ENCODE data around the gene SMG1. TPM values are rescaled to one million over a fixed set of nuclear protein-coding genes. Genes with fewer than 3 reads are reported as not detected.

The SMG1 gene
- total RNA-seq, 1 experiment from 2014 or later: 72.7 TPM

GRCh38 chr16:18811925-18812324 lies 114.3 kb downstream of the SMG1 start:
- ATAC-seq (no peak), DNase-seq (ENCODE audit: low read depth, low spot score) (no peak)
- peaks cover 54 to 67% of the 10 kb centered on the region in 2 experiments; a peak in 3 of 4 replicates for H3K36me3 ChIP-seq (ENCODE audit: control insufficient read depth in 1 of 2, insufficient read depth in 2 of 2, low read length in 2 of 2)
- H2AFZ ChIP-seq (ENCODE audit: low read depth, low read length, poor library complexity, severe bottlenecking): no peak overlapping the region
- H3K4me2 ChIP-seq (ENCODE audit: low read length): no peak overlapping the region
- intact Hi-C loops (cut with micrococcal nuclease): loop anchor here (5.0 kb wide), 1 partner anchor 35 kb away; no protein-coding TSS in a partner anchor
- no peak for TF ChIP-seq RAD21 (IDR thresholded peaks at IDR 0.05; ENCODE audit: low read depth)
- TF ChIP-seq, protein P1, sequence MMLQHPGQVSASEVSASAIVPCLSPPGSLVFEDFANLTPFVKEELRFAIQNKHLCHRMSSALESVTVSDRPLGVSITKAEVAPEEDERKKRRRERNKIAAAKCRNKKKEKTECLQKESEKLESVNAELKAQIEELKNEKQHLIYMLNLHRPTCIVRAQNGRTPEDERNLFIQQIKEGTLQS (IDR thresholded peaks at IDR 0.05): no peak
- TF ChIP-seq TCF7L2 (IDR thresholded peaks at IDR 0.05; ENCODE audit: borderline replicate concordance, extremely low read depth, insufficient read depth, insufficient read length): no peak
- no peak for TF ChIP-seq CEBPB (IDR thresholded peaks at IDR 0.05; ENCODE audit: low read depth)
- TF ChIP-seq ELF1 (IDR thresholded peaks at IDR 0.05; ENCODE audit: borderline replicate concordance, low read depth): no peak
- TF ChIP-seq SIN3A (IDR thresholded peaks at IDR 0.05; ENCODE audit: low read depth): no peak
- H3K27me3 ChIP-seq (ENCODE audit: insufficient read depth, low read length): no peaks in the 10 kb centered on the region
- H3K9ac ChIP-seq (ENCODE audit: low read length): no peak overlapping the region
- CTCF ChIA-PET: no interaction called here
- POLR2A ChIA-PET: no interaction called here
- RAD21 ChIA-PET (ENCODE audit: low non-redundant PET in 1 of 2, low total read pairs in 2 of 2, uncharacterized antibody in 2 of 2, unreplicated experiment in 2 of 2): no interaction called here
- no peaks in the 10 kb centered on the region for H3K9me2 ChIP-seq (ENCODE audit: insufficient read depth)
- H4K20me1 ChIP-seq (ENCODE audit: insufficient read depth): no peaks in the 10 kb centered on the region
- no peak overlapping the region for H3K4me3 ChIP-seq (replicated peaks in 1 of 2; ENCODE audit: low read depth in 1 of 2, low read length in 2 of 2)
- no TSS peak for BruUV-seq (replicated peaks)
- no peaks in the 10 kb centered on the region for H3K4me1 ChIP-seq (ENCODE audit: control insufficient read depth in 1 of 2, insufficient read depth in 2 of 2, low read length in 2 of 2)
- no peak overlapping the region for H3K27ac ChIP-seq (ENCODE audit: low read depth, low read length)
- H3K79me2 ChIP-seq (ENCODE audit: insufficient read depth, low read length): peaks cover 5% of the 10 kb centered on the region; the same call in 1 of the 2 replicates
- no peaks in the 10 kb centered on the region for H3K9me3 ChIP-seq (ENCODE audit: control insufficient read depth in 1 of 2, insufficient read depth in 1 of 2, low read depth in 1 of 2, low read length in 2 of 2)

DNA sequence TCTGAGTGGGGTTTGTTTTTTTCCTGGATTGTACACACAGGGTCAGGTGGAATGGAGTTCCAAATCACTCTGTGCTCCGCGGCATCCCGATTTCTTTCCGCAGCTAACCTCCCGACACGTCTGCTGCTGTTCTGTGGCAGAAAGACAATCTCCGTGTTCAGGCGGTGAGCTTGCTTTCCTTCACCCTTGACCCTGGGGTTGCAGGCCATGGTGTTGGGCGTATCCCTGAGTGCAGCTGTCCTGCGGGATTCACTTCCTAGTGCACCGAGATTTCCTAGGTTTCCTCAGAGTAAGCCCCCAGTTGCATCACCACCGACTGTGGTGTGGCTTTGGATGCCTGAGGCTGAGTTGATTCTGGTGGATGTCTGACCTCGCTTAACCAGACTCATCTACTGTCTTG lies 117.0 kb downstream of the SMG1 start:
- POLR2A ChIA-PET: interaction anchor here (1.2 kb wide), 1 partner anchor 8 kb away, joined by 5 read pairs; the partner anchor contains the start of gene ARL6IP1
- DNase-seq (ENCODE audit: low read depth, low spot score): no peak
- H2AFZ ChIP-seq (ENCODE audit: low read depth, low read length, poor library complexity, severe bottlenecking): no peak overlapping the region
- H3K9me2 ChIP-seq (ENCODE audit: insufficient read depth): no peaks in the 10 kb centered on the region
- no peaks in the 10 kb centered on the region for H3K9me3 ChIP-seq (ENCODE audit: control insufficient read depth in 1 of 2, insufficient read depth in 1 of 2, low read depth in 1 of 2, low read length in 2 of 2)
- CTCF ChIA-PET: no interaction called here
- no peak overlapping the region for H3K27ac ChIP-seq (ENCODE audit: low read depth, low read length)
- no peak for ATAC-seq
- H3K4me3 ChIP-seq (replicated peaks in 1 of 2; ENCODE audit: low read depth in 1 of 2, low read length in 2 of 2): no peak overlapping the region
- H3K27me3 ChIP-seq (ENCODE audit: insufficient read depth, low read length): no peaks in the 10 kb centered on the region
- peaks cover 43 to 46% of the 10 kb centered on the region in 2 experiments; a peak in 3 of 4 replicates for H3K36me3 ChIP-seq (ENCODE audit: control insufficient read depth in 1 of 2, insufficient read depth in 2 of 2, low read length in 2 of 2)
- BruUV-seq (replicated peaks): no TSS peak
- H3K4me1 ChIP-seq (ENCODE audit: control insufficient read depth in 1 of 2, insufficient read depth in 2 of 2, low read length in 2 of 2): peaks cover 0 to 9% of the 10 kb centered on the region in 2 experiments; a peak in 1 of 4 replicates
- RAD21 ChIA-PET (ENCODE audit: low non-redundant PET in 1 of 2, low total read pairs in 2 of 2, uncharacterized antibody in 2 of 2, unreplicated experiment in 2 of 2): no interaction called here
- H3K79me2 ChIP-seq (ENCODE audit: insufficient read depth, low read length): peaks cover 11% of the 10 kb centered on the region; the same call in 1 of the 2 replicates
- intact Hi-C loops (cut with micrococcal nuclease): no loop called here
- H3K9ac ChIP-seq (ENCODE audit: low read length): no peak overlapping the region
- no peak for TF ChIP-seq CBX3 (IDR thresholded peaks at IDR 0.05; ENCODE audit: low read depth)
- TF ChIP-seq, protein P1 (IDR thresholded peaks at IDR 0.05): no peak
- no peak for TF ChIP-seq TCF7L2 (IDR thresholded peaks at IDR 0.05; ENCODE audit: borderline replicate concordance, extremely low read depth, insufficient read depth, insufficient read length)
- TF ChIP-seq CEBPB (IDR thresholded peaks at IDR 0.05; ENCODE audit: low read depth): no peak
- TF ChIP-seq JUND (IDR thresholded peaks at IDR 0.05): no peak
- H3K4me2 ChIP-seq (ENCODE audit: low read length): no peak overlapping the region
- no peaks in the 10 kb centered on the region for H4K20me1 ChIP-seq (ENCODE audit: insufficient read depth)

Measured in HCT116 (cell line).